HG03442 (cell line): ENCODE data around the gene CCL11.

ENCODE experiments used
- ATAC-seq: cut with Tn5 transposase; IDR thresholded peaks from one replicate; pipeline ENCODE4 v1.9.1; 2021; ENCODE audit warnings: mild to moderate bottlenecking, moderate library complexity; ENCODE audit not compliant: unreplicated experiment

The CCL11 gene

GRCh38 chr17:34285286-34285792 lies at the start of gene CCL11:
Gene CCL11, plus strand, starts transcription at chr17:34285742. Its CDS starts 67 bp downstream, at chr17:34285809.
- ATAC-seq: no peak

GRCh38 chr17:34236281-34236892 lies 49.2 kb upstream of the CCL11 start:
- no peak for ATAC-seq

GRCh38 chr17:34237458-34237857 lies 48.1 kb upstream of the CCL11 start:
- no peak for ATAC-seq

GRCh38 chr17:34241062-34241461 lies 44.5 kb upstream of the CCL11 start:
- no peak for ATAC-seq

GRCh38 chr17:34242587-34243363 lies 42.8 kb upstream of the CCL11 start:
- no peak for ATAC-seq

- no peak for ATAC-seq
These were observed 41.9 kb upstream of the CCL11 start for GRCh38 chr17:34243364-34244320.

GRCh38 chr17:34245351-34245905 lies 40.1 kb upstream of the CCL11 start:
- no peak for ATAC-seq

GRCh38 chr17:34246446-34246845 lies 39.1 kb upstream of the CCL11 start:
- no peak for ATAC-seq

- ATAC-seq: no peak
These were observed 38.7 kb upstream of the CCL11 start for GRCh38 chr17:34246881-34247280.

GRCh38 chr17:34248511-34249024 lies 37.0 kb upstream of the CCL11 start:
- no peak for ATAC-seq

- no peak for ATAC-seq
These were observed 36.5 kb upstream of the CCL11 start for GRCh38 chr17:34249061-34249460.

GRCh38 chr17:34249478-34249877 lies 36.1 kb upstream of the CCL11 start:
- ATAC-seq: no peak

GRCh38 chr17:34251186-34251585 lies 34.4 kb upstream of the CCL11 start:
- no peak for ATAC-seq

- no peak for ATAC-seq
These were observed 33.5 kb upstream of the CCL11 start for GRCh38 chr17:34252095-34252443.

- no peak for ATAC-seq
These were observed 33.0 kb upstream of the CCL11 start for GRCh38 chr17:34252444-34253138.

- ATAC-seq: no peak
These were observed 32.4 kb upstream of the CCL11 start for GRCh38 chr17:34253139-34253525.

- no peak for ATAC-seq
These were observed 31.4 kb upstream of the CCL11 start for GRCh38 chr17:34254146-34254545.

GRCh38 chr17:34254651-34255380 lies 30.7 kb upstream of the CCL11 start, which contains the start of gene CCL2:
Gene CCL2, plus strand, starts transcription at chr17:34255285. Its CDS starts 65 bp downstream, at chr17:34255350.
- ATAC-seq: no peak

- no peak for ATAC-seq
These were observed 30.2 kb upstream of the CCL11 start for GRCh38 chr17:34255381-34255732.
